GM19467 (cell line): ENCODE results near the gene JRKL.

ENCODE experiments used
- ATAC-seq: cut with Tn5 transposase; IDR thresholded peaks from one replicate; pipeline ENCODE4 v1.9.1; 2021; ENCODE audit warnings: mild to moderate bottlenecking, moderate library complexity; ENCODE audit not compliant: unreplicated experiment

Gene JRKL

GRCh38 chr11:96389720-96390487, at the start of gene JRKL, which contains the start of gene CCDC82:
Gene JRKL, plus strand, starts transcription at chr11:96390013. Its CDS starts 637 bp downstream, at chr11:96390650.
Gene CCDC82, minus strand, starts transcription at chr11:96389912. Its CDS starts 5,165 bp downstream, at chr11:96384747.
- ATAC-seq = peak; percentile 95

GRCh38 chr11:96340555-96340885, 49.3 kb upstream of the JRKL start:
- no peak for ATAC-seq

- ATAC-seq = peak; percentile 35
These were observed 48.4 kb upstream of the JRKL start for GRCh38 chr11:96341211-96342013.

GRCh38 chr11:96342014-96342960, 47.5 kb upstream of the JRKL start:
- no peak for ATAC-seq

GRCh38 chr11:96342961-96343711, 46.7 kb upstream of the JRKL start, which contains the start of gene MAML2:
Gene MAML2, minus strand, starts transcription at chr11:96343195. Its CDS starts 1,300 bp downstream, at chr11:96341895.
- peak; percentile 82 for ATAC-seq

GRCh38 chr11:96356848-96357247, 33.0 kb upstream of the JRKL start:
- ATAC-seq = no peak

GRCh38 chr11:96357794-96358193, 32.0 kb upstream of the JRKL start:
- no peak for ATAC-seq

- ATAC-seq = no peak
These were observed 31.5 kb upstream of the JRKL start for GRCh38 chr11:96358321-96358720.

GRCh38 chr11:96361778-96362177, 28.0 kb upstream of the JRKL start:
- ATAC-seq = no peak

GRCh38 chr11:96365493-96365892, 24.3 kb upstream of the JRKL start:
- no peak for ATAC-seq

- no peak for ATAC-seq
These were observed 23.8 kb upstream of the JRKL start for GRCh38 chr11:96366024-96366423.

GRCh38 chr11:96367342-96367741, 22.5 kb upstream of the JRKL start:
- ATAC-seq = no peak

- no peak for ATAC-seq
These were observed 16.0 kb upstream of the JRKL start for GRCh38 chr11:96373826-96374225.

GRCh38 chr11:96376796-96377195, 13.0 kb upstream of the JRKL start:
- ATAC-seq = no peak

GRCh38 chr11:96384156-96384555, 5.7 kb upstream of the JRKL start:
- no peak for ATAC-seq

GRCh38 chr11:96385187-96385586, 4.6 kb upstream of the JRKL start:
- ATAC-seq = no peak

GRCh38 chr11:96388891-96389719, 708 bp upstream of the JRKL start:
- peak; percentile 47 for ATAC-seq

GRCh38 chr11:96390488-96390792, 627 bp downstream of the JRKL start:
- ATAC-seq = no peak

GRCh38 chr11:96391698-96392307, 2.0 kb downstream of the JRKL start:
- ATAC-seq = no peak
